GM15510 (cell line): ENCODE results near the gene GLE1.

ENCODE experiments used
- POLR2A ChIP-seq: IDR thresholded peaks from 3 replicates; pipeline ENCODE4 v1.6.1; 2011; ENCODE audit warnings: borderline replicate concordance; ENCODE audit not compliant: insufficient read length; ENCODE audit errors: extremely low read depth

Gene GLE1

GRCh38 chr9:128528445-128529160 lies 24.1 kb downstream of the GLE1 start:
- TF ChIP-seq POLR2A: no peak

GRCh38 chr9:128529191-128529590 lies 24.7 kb downstream of the GLE1 start:
- TF ChIP-seq POLR2A: no peak

- TF ChIP-seq POLR2A: no peak
These were observed 28.1 kb downstream of the GLE1 start for GRCh38 chr9:128532581-128532980.

GRCh38 chr9:128540634-128541360 lies 36.3 kb downstream of the GLE1 start:
- no peak for TF ChIP-seq POLR2A

- no peak for TF ChIP-seq POLR2A
These were observed 42.0 kb downstream of the GLE1 start for GRCh38 chr9:128546504-128546903.

- no peak for TF ChIP-seq POLR2A
These were observed 44.4 kb downstream of the GLE1 start for GRCh38 chr9:128548876-128549275.

GRCh38 chr9:128550226-128550625 lies 45.7 kb downstream of the GLE1 start:
- no peak for TF ChIP-seq POLR2A

GRCh38 chr9:128550770-128551656 lies 46.5 kb downstream of the GLE1 start:
- no peak for TF ChIP-seq POLR2A

- no peak for TF ChIP-seq POLR2A
These were observed 47.2 kb downstream of the GLE1 start for GRCh38 chr9:128551657-128552152.

- peak; percentile 99 for TF ChIP-seq POLR2A
These were observed 47.7 kb downstream of the GLE1 start, which contains the start of gene SPTAN1 for GRCh38 chr9:128552153-128552743. SPTAN1 (plus strand) TSS chr9:128552587; CDS start chr9:128566741, 14,154 bp downstream.

GRCh38 chr9:128552744-128553440 lies 48.4 kb downstream of the GLE1 start:
- TF ChIP-seq POLR2A: no peak

GRCh38 chr9:128553728-128554127 lies 49.2 kb downstream of the GLE1 start:
- TF ChIP-seq POLR2A: no peak

- no peak for TF ChIP-seq POLR2A
These were observed 49.8 kb downstream of the GLE1 start for GRCh38 chr9:128554155-128554862.
